Measurements from ENCODE around the gene ATG7.

ATG7 gene

DNA sequence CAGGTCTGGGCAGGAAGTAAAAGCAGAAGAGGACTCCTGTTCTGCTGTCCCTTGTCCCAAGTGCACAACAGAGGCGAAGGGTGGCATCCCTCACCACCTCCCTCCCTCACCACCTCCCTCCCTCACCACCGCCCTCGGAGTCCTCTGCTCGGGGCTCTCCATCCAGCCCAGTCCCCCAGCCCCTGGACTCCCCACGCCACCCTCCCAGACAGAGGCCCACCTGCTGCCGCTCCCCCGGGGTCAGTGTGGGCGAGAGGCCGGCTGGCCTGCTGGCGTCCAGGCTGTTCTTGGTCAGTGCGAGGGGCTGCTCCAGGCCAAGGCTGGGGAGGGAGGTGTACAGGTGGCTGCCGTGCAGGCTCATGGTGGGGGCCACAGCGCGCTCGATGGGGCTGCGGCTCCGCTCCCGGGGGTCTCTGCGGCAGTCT is 292.4 kb downstream of the ATG7 start:
- Histone ChIP-seq H3K4me3 (ENCODE audit: low read length) (no peak overlapping the region), H3K4me1 (ENCODE audit: low read length) (no peaks in the 10 kb centered on the region), H3K9ac (ENCODE audit: low read length) (no peak overlapping the region), H3K4me2 (ENCODE audit: low read depth, low read length) (no peak overlapping the region), H3K27ac (ENCODE audit: low read length) (no peak overlapping the region), H3K36me3 (replicated peaks; ENCODE audit: insufficient read depth, low read length) (no peaks in the 10 kb centered on the region), H3K9me3 (replicated peaks; ENCODE audit: insufficient read depth, low read length) (no peaks in the 10 kb centered on the region), H3K79me2 (ENCODE audit: low read length) (peaks cover 26% of the 10 kb centered on the region; the same call in 1 of the 2 replicates), H2AFZ (ENCODE audit: low read length) (no peak overlapping the region), H3K9me2 (replicated peaks; ENCODE audit: insufficient read depth, low read length) (no peaks in the 10 kb centered on the region), H4K20me1 (ENCODE audit: insufficient read depth, low read length) (0 out of 2 replicates have a peak, but pooled peaks cover 4% of the 10 kb centered on the region), H3F3A (ENCODE audit: insufficient read depth, low read length) (no peaks in the 10 kb centered on the region), H3K27me3 (replicated peaks; ENCODE audit: insufficient read depth, low read length) (no peaks in the 10 kb centered on the region)
- DNase-seq, result no peak
- TF ChIP-seq, protein P1, sequence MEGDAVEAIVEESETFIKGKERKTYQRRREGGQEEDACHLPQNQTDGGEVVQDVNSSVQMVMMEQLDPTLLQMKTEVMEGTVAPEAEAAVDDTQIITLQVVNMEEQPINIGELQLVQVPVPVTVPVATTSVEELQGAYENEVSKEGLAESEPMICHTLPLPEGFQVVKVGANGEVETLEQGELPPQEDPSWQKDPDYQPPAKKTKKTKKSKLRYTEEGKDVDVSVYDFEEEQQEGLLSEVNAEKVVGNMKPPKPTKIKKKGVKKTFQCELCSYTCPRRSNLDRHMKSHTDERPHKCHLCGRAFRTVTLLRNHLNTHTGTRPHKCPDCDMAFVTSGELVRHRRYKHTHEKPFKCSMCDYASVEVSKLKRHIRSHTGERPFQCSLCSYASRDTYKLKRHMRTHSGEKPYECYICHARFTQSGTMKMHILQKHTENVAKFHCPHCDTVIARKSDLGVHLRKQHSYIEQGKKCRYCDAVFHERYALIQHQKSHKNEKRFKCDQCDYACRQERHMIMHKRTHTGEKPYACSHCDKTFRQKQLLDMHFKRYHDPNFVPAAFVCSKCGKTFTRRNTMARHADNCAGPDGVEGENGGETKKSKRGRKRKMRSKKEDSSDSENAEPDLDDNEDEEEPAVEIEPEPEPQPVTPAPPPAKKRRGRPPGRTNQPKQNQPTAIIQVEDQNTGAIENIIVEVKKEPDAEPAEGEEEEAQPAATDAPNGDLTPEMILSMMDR (IDR thresholded peaks at IDR 0.05; ENCODE audit: low read length), result no peak
- TF ChIP-seq EZH2phosphoT487 (IDR thresholded peaks at IDR 0.05; ENCODE audit: low read length) (no peak), EZH2 (optimal IDR thresholded peaks at IDR 0.05; ENCODE audit: low read depth, low read length) (no peak)

DNA sequence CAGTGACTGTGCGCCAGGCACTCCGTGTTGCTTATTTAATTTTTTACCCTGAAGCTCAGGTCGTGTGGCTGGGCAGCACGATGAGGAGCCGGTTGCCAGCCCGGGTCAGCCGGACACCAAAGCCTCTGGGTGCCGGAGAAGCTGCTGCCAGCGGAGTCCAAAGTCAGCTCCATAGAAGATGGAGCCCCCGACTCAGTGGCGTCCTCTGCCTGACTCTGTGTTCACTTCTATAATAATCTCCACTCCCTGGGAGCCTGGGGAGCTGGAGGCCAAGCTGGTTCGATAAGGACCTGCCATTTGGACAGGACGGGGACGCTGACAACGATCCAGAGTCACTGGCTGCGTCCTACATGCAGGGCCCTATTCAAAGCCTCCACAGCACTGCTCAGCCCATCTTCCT is 292.9 kb downstream of the ATG7 start:
- no peaks in the 10 kb centered on the region for H3K9me2 ChIP-seq (replicated peaks; ENCODE audit: insufficient read depth, low read length)
- no peaks in the 10 kb centered on the region for H3F3A ChIP-seq (ENCODE audit: insufficient read depth, low read length)
- DNase-seq, result no peak
- no peaks in the 10 kb centered on the region for H3K9me3 ChIP-seq (replicated peaks; ENCODE audit: insufficient read depth, low read length)
- H3K27me3 ChIP-seq (replicated peaks; ENCODE audit: insufficient read depth, low read length), result no peaks in the 10 kb centered on the region
- H2AFZ ChIP-seq (ENCODE audit: low read length), result no peak overlapping the region
- H3K9ac ChIP-seq (ENCODE audit: low read length), result no peak overlapping the region
- H3K4me3 ChIP-seq (ENCODE audit: low read length), result no peak overlapping the region
- no peak overlapping the region for H3K4me2 ChIP-seq (ENCODE audit: low read depth, low read length)
- H3K4me1 ChIP-seq (ENCODE audit: low read length), result no peaks in the 10 kb centered on the region
- H3K36me3 ChIP-seq (replicated peaks; ENCODE audit: insufficient read depth, low read length), result no peaks in the 10 kb centered on the region
- peaks cover 28% of the 10 kb centered on the region; the same call in 1 of the 2 replicates for H3K79me2 ChIP-seq (ENCODE audit: low read length)
- 0 out of 2 replicates have a peak, but pooled peaks cover 4% of the 10 kb centered on the region for H4K20me1 ChIP-seq (ENCODE audit: insufficient read depth, low read length)
- TF ChIP-seq EZH2phosphoT487 (IDR thresholded peaks at IDR 0.05; ENCODE audit: low read length) (no peak), EZH2 (optimal IDR thresholded peaks at IDR 0.05; ENCODE audit: low read depth, low read length) (no peak)
- TF ChIP-seq, protein P1 (IDR thresholded peaks at IDR 0.05; ENCODE audit: low read length), result no peak
- no peak overlapping the region for H3K27ac ChIP-seq (ENCODE audit: low read length)

DNA sequence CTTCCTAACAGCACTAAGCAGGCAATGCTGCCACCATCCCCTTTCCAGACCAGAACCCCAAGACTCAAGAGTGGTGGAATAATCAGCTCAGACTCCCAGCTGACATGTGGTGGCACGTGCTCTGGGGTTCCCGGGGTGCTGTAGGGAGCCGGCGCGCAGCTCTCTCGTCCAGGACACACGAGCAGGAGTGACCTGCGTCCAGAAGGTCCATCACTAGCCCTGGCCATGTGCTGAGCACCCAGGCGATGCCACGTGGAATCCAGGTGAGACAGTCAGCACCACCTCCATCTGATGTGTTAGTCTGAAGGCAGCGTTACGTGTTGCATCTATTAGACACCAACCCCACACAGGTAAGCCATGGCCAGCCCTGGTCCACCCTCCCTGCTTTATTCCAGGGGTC is 293.3 kb downstream of the ATG7 start:
- H3K4me3 ChIP-seq (ENCODE audit: low read length), result no peak overlapping the region
- no peak for DNase-seq
- H3K4me1 ChIP-seq (ENCODE audit: low read length), result no peaks in the 10 kb centered on the region
- no peaks in the 10 kb centered on the region for H3K9me2 ChIP-seq (replicated peaks; ENCODE audit: insufficient read depth, low read length)
- H3K36me3 ChIP-seq (replicated peaks; ENCODE audit: insufficient read depth, low read length), result no peaks in the 10 kb centered on the region
- no peak overlapping the region for H2AFZ ChIP-seq (ENCODE audit: low read length)
- peaks cover 32% of the 10 kb centered on the region; the same call in 1 of the 2 replicates for H3K79me2 ChIP-seq (ENCODE audit: low read length)
- TF ChIP-seq EZH2phosphoT487 (IDR thresholded peaks at IDR 0.05; ENCODE audit: low read length) (no peak), EZH2 (optimal IDR thresholded peaks at IDR 0.05; ENCODE audit: low read depth, low read length) (no peak)
- TF ChIP-seq, protein P1 (IDR thresholded peaks at IDR 0.05; ENCODE audit: low read length), result no peak
- no peak overlapping the region for H3K27ac ChIP-seq (ENCODE audit: low read length)
- H3F3A ChIP-seq (ENCODE audit: insufficient read depth, low read length), result no peaks in the 10 kb centered on the region
- H4K20me1 ChIP-seq (ENCODE audit: insufficient read depth, low read length), result 0 out of 2 replicates have a peak, but pooled peaks cover 4% of the 10 kb centered on the region
- H3K9ac ChIP-seq (ENCODE audit: low read length), result no peak overlapping the region
- H3K4me2 ChIP-seq (ENCODE audit: low read depth, low read length), result no peak overlapping the region
- no peaks in the 10 kb centered on the region for H3K9me3 ChIP-seq (replicated peaks; ENCODE audit: insufficient read depth, low read length)
- no peaks in the 10 kb centered on the region for H3K27me3 ChIP-seq (replicated peaks; ENCODE audit: insufficient read depth, low read length)

Data from MM.1S (cell line).